Measurements from ENCODE around the gene DHRS9. TPM values are rescaled to one million over a fixed set of nuclear protein-coding genes. Genes with fewer than 3 reads are reported as not detected.
A peak's percentile ranks its signal among the peaks of the same experiment; 100 is the strongest.

Gene DHRS9
- total RNA-seq, 2 donors from 2014 or later = 1.0 TPM; not detected in 1

- Histone ChIP-seq H3K27ac (no peak overlapping the region), H3K4me3 (no peak overlapping the region), H3K36me3 (replicated peaks in 1 of 2; ENCODE audit: insufficient read depth in 1 of 2, low read depth in 2 of 2) (no peaks in the 10 kb centered on the region), H3K4me1 (no peaks in the 10 kb centered on the region), H3K27me3 (no peaks in the 10 kb centered on the region), H3K9me3 (no peaks in the 10 kb centered on the region)
- peak; percentile 63 for ATAC-seq
- 57 to 59% methylated on average over 8 of the region's 8 CpGs for WGBS, 2 donors
- intact Hi-C loops (cut with DNase I) = no loop called here
- peak; percentile 48 to 61 (median 50) for DNase-seq
- TF ChIP-seq POLR2A (IDR thresholded peaks at IDR 0.05) (no peak), CTCF (IDR thresholded peaks at IDR 0.05) (no peak)
Measured at GRCh38 chr2:169091761-169092519, 22.6 kb downstream of the DHRS9 start.

- intact Hi-C loops (cut with DNase I) = no loop called here
- DNase-seq (no peak), ATAC-seq (no peak)
- WGBS, 2 donors = 30 to 48% methylated on average over 2 of the region's 2 CpGs
- H3K27ac ChIP-seq = no peak overlapping the region
- H3K36me3 ChIP-seq (replicated peaks in 1 of 2; ENCODE audit: insufficient read depth in 1 of 2, low read depth in 2 of 2) = no peaks in the 10 kb centered on the region
- no peaks in the 10 kb centered on the region for H3K9me3 ChIP-seq
- H3K27me3 ChIP-seq = no peaks in the 10 kb centered on the region
- no peak overlapping the region for H3K4me3 ChIP-seq
- TF ChIP-seq CTCF (IDR thresholded peaks at IDR 0.05) (no peak), POLR2A (IDR thresholded peaks at IDR 0.05) (no peak)
- no peaks in the 10 kb centered on the region for H3K4me1 ChIP-seq
Measured at GRCh38 chr2:169093535-169093934, 24.2 kb downstream of the DHRS9 start.

- no peaks in the 10 kb centered on the region for H3K4me1 ChIP-seq
- no peak for TF ChIP-seq POLR2A (IDR thresholded peaks at IDR 0.05)
- no peak for TF ChIP-seq CTCF (IDR thresholded peaks at IDR 0.05)
- H3K36me3 ChIP-seq (replicated peaks in 1 of 2; ENCODE audit: insufficient read depth in 1 of 2, low read depth in 2 of 2) = no peaks in the 10 kb centered on the region
- H3K9me3 ChIP-seq = no peaks in the 10 kb centered on the region
- no peak for DNase-seq
- no peak for ATAC-seq
- 96% methylated on average over 1 of the region's 1 CpG for WGBS, 2 donors
- H3K4me3 ChIP-seq = no peak overlapping the region
- H3K27ac ChIP-seq = no peak overlapping the region
- intact Hi-C loops (cut with DNase I) = no loop called here
- no peaks in the 10 kb centered on the region for H3K27me3 ChIP-seq
Measured at GRCh38 chr2:169094676-169095075, 25.3 kb downstream of the DHRS9 start.

GRCh38 chr2:169095621-169096105 is 26.3 kb downstream of the DHRS9 start:
- Histone ChIP-seq H3K4me3 (no peak overlapping the region), H3K27me3 (no peaks in the 10 kb centered on the region), H3K27ac (no peak overlapping the region), H3K9me3 (no peaks in the 10 kb centered on the region), H3K4me1 (no peaks in the 10 kb centered on the region), H3K36me3 (replicated peaks in 1 of 2; ENCODE audit: insufficient read depth in 1 of 2, low read depth in 2 of 2) (no peaks in the 10 kb centered on the region)
- WGBS, 2 donors = 62 to 74% methylated on average over 5 of the region's 5 CpGs
- ATAC-seq = no peak
- peak in 1 of 4 donors; percentile 16 for DNase-seq
- intact Hi-C loops (cut with DNase I) = no loop called here
- TF ChIP-seq CTCF (IDR thresholded peaks at IDR 0.05) (no peak), POLR2A (IDR thresholded peaks at IDR 0.05) (no peak)

- 46 to 68% methylated on average over 1 of the region's 1 CpG for WGBS, 2 donors
- ATAC-seq (no peak), DNase-seq (no peak)
- Histone ChIP-seq H3K4me1 (peaks cover 4% of the 10 kb centered on the region), H3K9me3 (no peaks in the 10 kb centered on the region), H3K4me3 (no peak overlapping the region), H3K27me3 (no peaks in the 10 kb centered on the region), H3K36me3 (replicated peaks in 1 of 2; ENCODE audit: insufficient read depth in 1 of 2, low read depth in 2 of 2) (no peaks in the 10 kb centered on the region), H3K27ac (no peak overlapping the region)
- intact Hi-C loops (cut with DNase I) = no loop called here
- no peak for TF ChIP-seq CTCF (IDR thresholded peaks at IDR 0.05)
- no peak for TF ChIP-seq POLR2A (IDR thresholded peaks at IDR 0.05)
Measured at GRCh38 chr2:169104848-169105247, 35.5 kb downstream of the DHRS9 start.
